ENCODE data around the gene SLC9A3. TPM values are rescaled to one million over a fixed set of nuclear protein-coding genes. Genes with fewer than 3 reads are reported as not detected.

SLC9A3 gene
- total and polyA plus RNA-seq, 2 donors: 1.3 to 1.9 TPM

GRCh38 chr5:499233-500209 lies 24.7 kb downstream of the SLC9A3 start:
- Histone ChIP-seq H3K4me1 (ENCODE audit: control insufficient read depth in 2 of 2, insufficient read depth in 2 of 2, low read length in 2 of 2) (peaks cover 0 to 3% of the 10 kb centered on the region in 2 donors), H3K9me3 (ENCODE audit: control insufficient read depth in 2 of 2, insufficient read depth in 1 of 2, low read length in 1 of 2) (no peaks in the 10 kb centered on the region), H3K4me3 (ENCODE audit: low read length in 2 of 2) (no peak overlapping the region), H3K27ac (ENCODE audit: low read depth in 1 of 2, low read length in 1 of 2) (no peak overlapping the region), H3K36me3 (ENCODE audit: control insufficient read depth in 2 of 2, insufficient read depth in 2 of 2, low read length in 1 of 2) (no peaks in the 10 kb centered on the region), H3K27me3 (ENCODE audit: control insufficient read depth in 2 of 2, insufficient read depth in 1 of 2, low read length in 1 of 2) (peaks cover 6 to 50% of the 10 kb centered on the region in 2 donors)
- 94% methylated on average over 32 of the region's 32 CpGs for WGBS
- no peak for DNase-seq (ENCODE audit: low read depth in 6 of 9, low spot score in 9 of 9)

- Histone ChIP-seq H3K4me3 (ENCODE audit: low read length in 2 of 2) (no peak overlapping the region), H3K27me3 (ENCODE audit: control insufficient read depth in 2 of 2, insufficient read depth in 1 of 2, low read length in 1 of 2) (peaks cover 6 to 55% of the 10 kb centered on the region in 2 donors), H3K9me3 (ENCODE audit: control insufficient read depth in 2 of 2, insufficient read depth in 1 of 2, low read length in 1 of 2) (no peaks in the 10 kb centered on the region)
Measured at GRCh38 chr5:497871-498509, 26.3 kb downstream of the SLC9A3 start.

GRCh38 chr5:497090-497700 lies 27.1 kb downstream of the SLC9A3 start:
- H3K27ac ChIP-seq (ENCODE audit: low read depth in 1 of 2, low read length in 1 of 2): no peak overlapping the region
- H3K27me3 ChIP-seq (ENCODE audit: control insufficient read depth in 2 of 2, insufficient read depth in 1 of 2, low read length in 1 of 2): peaks cover 6 to 56% of the 10 kb centered on the region in 2 donors
- H3K36me3 ChIP-seq (ENCODE audit: control insufficient read depth in 2 of 2, insufficient read depth in 2 of 2, low read length in 1 of 2): no peaks in the 10 kb centered on the region
- no peaks in the 10 kb centered on the region for H3K9me3 ChIP-seq (ENCODE audit: control insufficient read depth in 2 of 2, insufficient read depth in 1 of 2, low read length in 1 of 2)
- DNase-seq (ENCODE audit: low read depth in 6 of 9, low spot score in 9 of 9): no peak
- WGBS: 91% methylated on average over 22 of the region's 22 CpGs
- H3K4me3 ChIP-seq (ENCODE audit: low read length in 2 of 2): no peak overlapping the region
- peaks cover 0 to 3% of the 10 kb centered on the region in 2 donors for H3K4me1 ChIP-seq (ENCODE audit: control insufficient read depth in 2 of 2, insufficient read depth in 2 of 2, low read length in 2 of 2)

More at GRCh38 chr5:497871-498509, 26.3 kb downstream of the SLC9A3 start:
- Histone ChIP-seq H3K36me3 (ENCODE audit: control insufficient read depth in 2 of 2, insufficient read depth in 2 of 2, low read length in 1 of 2) (no peaks in the 10 kb centered on the region), H3K27ac (ENCODE audit: low read depth in 1 of 2, low read length in 1 of 2) (no peak overlapping the region), H3K4me1 (ENCODE audit: control insufficient read depth in 2 of 2, insufficient read depth in 2 of 2, low read length in 2 of 2) (peaks cover 0 to 3% of the 10 kb centered on the region in 2 donors)
- DNase-seq (ENCODE audit: low read depth in 6 of 9, low spot score in 9 of 9): no peak
- WGBS: 93% methylated on average over 40 of the region's 40 CpGs

GRCh38 chr5:496028-496427 lies 28.2 kb downstream of the SLC9A3 start:
- H3K9me3 ChIP-seq (ENCODE audit: control insufficient read depth in 2 of 2, insufficient read depth in 1 of 2, low read length in 1 of 2): no peaks in the 10 kb centered on the region
- H3K27me3 ChIP-seq (ENCODE audit: control insufficient read depth in 2 of 2, insufficient read depth in 1 of 2, low read length in 1 of 2): peaks cover 3 to 44% of the 10 kb centered on the region in 2 donors
- no peaks in the 10 kb centered on the region for H3K36me3 ChIP-seq (ENCODE audit: control insufficient read depth in 2 of 2, insufficient read depth in 2 of 2, low read length in 1 of 2)
- H3K27ac ChIP-seq (ENCODE audit: low read depth in 1 of 2, low read length in 1 of 2): no peak overlapping the region
- DNase-seq (ENCODE audit: low read depth in 6 of 9, low spot score in 9 of 9): no peak
- H3K4me3 ChIP-seq (ENCODE audit: low read length in 2 of 2): no peak overlapping the region
- H3K4me1 ChIP-seq (ENCODE audit: control insufficient read depth in 2 of 2, insufficient read depth in 2 of 2, low read length in 2 of 2): no peaks in the 10 kb centered on the region
- WGBS: 76% methylated on average over 19 of the region's 19 CpGs

- H3K4me1 ChIP-seq (ENCODE audit: control insufficient read depth in 2 of 2, insufficient read depth in 2 of 2, low read length in 2 of 2): no peaks in the 10 kb centered on the region
- H3K9me3 ChIP-seq (ENCODE audit: control insufficient read depth in 2 of 2, insufficient read depth in 1 of 2, low read length in 1 of 2): no peaks in the 10 kb centered on the region
- H3K36me3 ChIP-seq (ENCODE audit: control insufficient read depth in 2 of 2, insufficient read depth in 2 of 2, low read length in 1 of 2): no peaks in the 10 kb centered on the region
- no peak overlapping the region for H3K27ac ChIP-seq (ENCODE audit: low read depth in 1 of 2, low read length in 1 of 2)
- H3K4me3 ChIP-seq (ENCODE audit: low read length in 2 of 2): no peak overlapping the region
- peaks cover 0 to 39% of the 10 kb centered on the region in 2 donors for H3K27me3 ChIP-seq (ENCODE audit: control insufficient read depth in 2 of 2, insufficient read depth in 1 of 2, low read length in 1 of 2)
- WGBS: 92% methylated on average over 38 of the region's 38 CpGs
- DNase-seq (ENCODE audit: low read depth in 6 of 9, low spot score in 9 of 9): no peak
Measured at GRCh38 chr5:494667-495255, 29.5 kb downstream of the SLC9A3 start.

GRCh38 chr5:493758-494157 lies 30.5 kb downstream of the SLC9A3 start:
- no peak overlapping the region for H3K4me3 ChIP-seq (ENCODE audit: low read length in 2 of 2)
- H3K4me1 ChIP-seq (ENCODE audit: control insufficient read depth in 2 of 2, insufficient read depth in 2 of 2, low read length in 2 of 2): no peaks in the 10 kb centered on the region
- H3K36me3 ChIP-seq (ENCODE audit: control insufficient read depth in 2 of 2, insufficient read depth in 2 of 2, low read length in 1 of 2): no peaks in the 10 kb centered on the region
- H3K27ac ChIP-seq (ENCODE audit: low read depth in 1 of 2, low read length in 1 of 2): no peak overlapping the region
- H3K9me3 ChIP-seq (ENCODE audit: control insufficient read depth in 2 of 2, insufficient read depth in 1 of 2, low read length in 1 of 2): no peaks in the 10 kb centered on the region
- peaks cover 0 to 39% of the 10 kb centered on the region in 2 donors for H3K27me3 ChIP-seq (ENCODE audit: control insufficient read depth in 2 of 2, insufficient read depth in 1 of 2, low read length in 1 of 2)
- DNase-seq (ENCODE audit: low read depth in 6 of 9, low spot score in 9 of 9): no peak
- WGBS: 83% methylated on average over 13 of the region's 13 CpGs

- H3K36me3 ChIP-seq (ENCODE audit: control insufficient read depth in 2 of 2, insufficient read depth in 2 of 2, low read length in 1 of 2): no peaks in the 10 kb centered on the region
- no peaks in the 10 kb centered on the region for H3K4me1 ChIP-seq (ENCODE audit: control insufficient read depth in 2 of 2, insufficient read depth in 2 of 2, low read length in 2 of 2)
- peaks cover 0 to 37% of the 10 kb centered on the region in 2 donors for H3K27me3 ChIP-seq (ENCODE audit: control insufficient read depth in 2 of 2, insufficient read depth in 1 of 2, low read length in 1 of 2)
- no peak for DNase-seq (ENCODE audit: low read depth in 6 of 9, low spot score in 9 of 9)
- H3K4me3 ChIP-seq (ENCODE audit: low read length in 2 of 2): no peak overlapping the region
- H3K9me3 ChIP-seq (ENCODE audit: control insufficient read depth in 2 of 2, insufficient read depth in 1 of 2, low read length in 1 of 2): no peaks in the 10 kb centered on the region
- no peak overlapping the region for H3K27ac ChIP-seq (ENCODE audit: low read depth in 1 of 2, low read length in 1 of 2)
- WGBS: 86% methylated on average over 26 of the region's 26 CpGs
Measured at GRCh38 chr5:493119-493701, 31.0 kb downstream of the SLC9A3 start.

- whole genome bisulfite sequencing: 79% methylated on average over 18 of the region's 18 CpGs
- H3K36me3 ChIP-seq (ENCODE audit: control insufficient read depth in 2 of 2, insufficient read depth in 2 of 2, low read length in 1 of 2): no peaks in the 10 kb centered on the region
- no peak for DNase-seq (ENCODE audit: low read depth in 6 of 9, low spot score in 9 of 9)
- H3K4me1 ChIP-seq (ENCODE audit: control insufficient read depth in 2 of 2, insufficient read depth in 2 of 2, low read length in 2 of 2): no peaks in the 10 kb centered on the region
- H3K27me3 ChIP-seq (ENCODE audit: control insufficient read depth in 2 of 2, insufficient read depth in 1 of 2, low read length in 1 of 2): peaks cover 0 to 33% of the 10 kb centered on the region in 2 donors
- no peak overlapping the region for H3K27ac ChIP-seq (ENCODE audit: low read depth in 1 of 2, low read length in 1 of 2)
- H3K9me3 ChIP-seq (ENCODE audit: control insufficient read depth in 2 of 2, insufficient read depth in 1 of 2, low read length in 1 of 2): no peaks in the 10 kb centered on the region
- no peak overlapping the region for H3K4me3 ChIP-seq (ENCODE audit: low read length in 2 of 2)
Measured at GRCh38 chr5:492314-492893, 31.8 kb downstream of the SLC9A3 start.
